ENCODE data around the gene HDGFL2. TPM values are rescaled to one million over a fixed set of nuclear protein-coding genes. Genes with fewer than 3 reads are reported as not detected.
A peak's percentile ranks its signal among the peaks of the same experiment; 100 is the strongest.
"Not testable (repeated sequence)": the region's sequence is repeated elsewhere in the genome, so short reads cannot be mapped to it uniquely, and the experiment has no call there.

The HDGFL2 gene
- total RNA-seq, 1 experiment from 2014 or later, result 65.9 TPM

GRCh38 chr19:4512070-4512469, 40.0 kb downstream of the HDGFL2 start:
- no peak for DNase-seq (ENCODE audit: low read depth)

- DNase-seq (ENCODE audit: low read depth), result no peak
These were observed 41.2 kb downstream of the HDGFL2 start for GRCh38 chr19:4513248-4513647.

- no peak for DNase-seq (ENCODE audit: low read depth)
These were observed 43.6 kb downstream of the HDGFL2 start for GRCh38 chr19:4515732-4516131.

- no peak for DNase-seq (ENCODE audit: low read depth)
These were observed 44.3 kb downstream of the HDGFL2 start for GRCh38 chr19:4516199-4516938.

GRCh38 chr19:4516939-4517300, 44.8 kb downstream of the HDGFL2 start:
- peak; percentile 34 for DNase-seq (ENCODE audit: low read depth)

GRCh38 chr19:4517451-4518057, 45.5 kb downstream of the HDGFL2 start:
- no peak for DNase-seq (ENCODE audit: low read depth)

- no peak for DNase-seq (ENCODE audit: low read depth)
These were observed 46.5 kb downstream of the HDGFL2 start, which contains the start of gene PLIN4 for GRCh38 chr19:4518345-4519171. Gene PLIN4, minus strand, starts transcription at chr19:4518486. Its CDS starts 214 bp downstream, at chr19:4518272.

- DNase-seq (ENCODE audit: low read depth), result no peak
These were observed 47.0 kb downstream of the HDGFL2 start for GRCh38 chr19:4519172-4519496.

- peak; percentile 27 for DNase-seq (ENCODE audit: low read depth)
These were observed 47.6 kb downstream of the HDGFL2 start for GRCh38 chr19:4519521-4520277.

- no peak for DNase-seq (ENCODE audit: low read depth)
These were observed 49.2 kb downstream of the HDGFL2 start for GRCh38 chr19:4521170-4521887.

- DNase-seq (ENCODE audit: low read depth), result no peak
These were observed 49.8 kb downstream of the HDGFL2 start for GRCh38 chr19:4521888-4522242.

- DNase-seq (ENCODE audit: low read depth), result no peak
These were observed 50.4 kb downstream of the HDGFL2 start for GRCh38 chr19:4522291-4523002.

- no peak for DNase-seq (ENCODE audit: low read depth)
These were observed 51.4 kb downstream of the HDGFL2 start for GRCh38 chr19:4523306-4524110.

- DNase-seq (ENCODE audit: low read depth), result peak; percentile 37
These were observed 52.9 kb downstream of the HDGFL2 start for GRCh38 chr19:4524808-4525562.

- DNase-seq (ENCODE audit: low read depth), result no peak
These were observed 53.5 kb downstream of the HDGFL2 start for GRCh38 chr19:4525563-4526002.

GRCh38 chr19:4527377-4527776, 55.3 kb downstream of the HDGFL2 start:
- DNase-seq (ENCODE audit: low read depth), result not testable (repeated sequence)

- no peak for DNase-seq (ENCODE audit: low read depth)
These were observed 56.7 kb downstream of the HDGFL2 start for GRCh38 chr19:4528843-4529242.

GRCh38 chr19:4529924-4530522, 57.9 kb downstream of the HDGFL2 start:
- no peak for DNase-seq (ENCODE audit: low read depth)
